GM21529 (cell line): ENCODE results near the gene ANTXR1.

ENCODE experiments used
- ATAC-seq: cut with Tn5 transposase; IDR thresholded peaks from one replicate; pipeline ENCODE4 v1.9.1; 2021; ENCODE audit not compliant: unreplicated experiment

ANTXR1 gene

GRCh38 chr2:69204654-69205053 lies 191.7 kb downstream of the ANTXR1 start:
- ATAC-seq: no peak

DNA sequence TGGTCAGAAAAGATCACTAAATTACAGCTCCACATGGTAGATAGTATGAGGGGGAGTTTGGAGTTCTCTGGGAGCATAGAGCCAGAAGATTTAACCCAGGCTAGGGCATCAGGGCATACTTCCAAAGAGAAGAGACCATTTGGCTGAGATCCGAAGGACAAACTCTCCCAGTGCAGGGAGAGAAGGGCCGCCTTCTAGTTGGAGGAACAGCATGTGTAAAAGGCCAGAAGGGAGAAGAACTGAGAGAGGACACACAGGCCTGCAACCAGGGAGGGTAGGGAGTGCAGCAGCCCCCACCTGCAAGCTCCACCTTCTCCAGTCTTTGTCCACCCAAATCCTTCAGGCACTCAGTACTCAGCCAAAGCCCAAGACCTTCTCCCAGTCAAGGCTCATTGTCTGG lies 192.1 kb downstream of the ANTXR1 start:
- no peak for ATAC-seq

DNA sequence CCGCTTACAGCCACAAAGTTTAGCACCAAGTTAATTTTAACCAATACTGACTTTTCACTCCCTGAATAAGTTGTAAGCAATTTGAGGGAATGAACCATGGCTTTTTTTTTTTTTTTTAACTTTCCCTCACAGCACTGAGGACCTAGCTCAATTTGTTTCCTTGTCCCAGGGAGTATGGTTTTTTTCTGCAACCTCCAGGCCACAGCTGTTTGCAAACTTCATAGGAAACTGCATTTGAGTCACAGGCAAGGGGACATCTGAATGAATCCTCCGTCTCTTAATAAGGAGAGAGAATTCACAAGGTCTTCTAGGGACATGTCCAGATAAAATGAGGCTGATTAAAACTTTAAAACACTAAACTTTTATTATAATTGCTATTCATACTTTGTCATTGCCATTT lies 192.5 kb downstream of the ANTXR1 start:
- no peak for ATAC-seq

GRCh38 chr2:69208023-69208595 lies 195.1 kb downstream of the ANTXR1 start:
- no peak for ATAC-seq

GRCh38 chr2:69209482-69209881 lies 196.5 kb downstream of the ANTXR1 start:
- no peak for ATAC-seq

DNA sequence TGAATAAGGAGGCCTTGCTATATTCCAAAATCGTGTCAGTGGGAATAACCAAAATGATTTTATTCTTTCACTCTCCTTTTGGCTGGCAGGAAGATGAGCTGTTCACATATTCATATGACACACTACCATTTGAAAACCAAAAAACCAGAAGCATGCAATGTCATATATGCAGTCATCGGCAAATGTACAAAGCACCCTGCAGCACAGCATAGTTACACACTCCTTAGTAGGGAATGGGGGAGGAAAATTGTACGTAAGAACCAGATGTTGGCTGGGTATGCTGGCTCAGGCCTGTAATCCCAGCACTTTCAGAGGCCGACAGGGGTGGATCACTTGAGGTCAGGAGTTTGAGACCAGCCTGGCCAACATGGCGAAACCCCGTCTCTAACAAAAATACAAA lies 197.4 kb downstream of the ANTXR1 start:
- ATAC-seq: no peak

DNA sequence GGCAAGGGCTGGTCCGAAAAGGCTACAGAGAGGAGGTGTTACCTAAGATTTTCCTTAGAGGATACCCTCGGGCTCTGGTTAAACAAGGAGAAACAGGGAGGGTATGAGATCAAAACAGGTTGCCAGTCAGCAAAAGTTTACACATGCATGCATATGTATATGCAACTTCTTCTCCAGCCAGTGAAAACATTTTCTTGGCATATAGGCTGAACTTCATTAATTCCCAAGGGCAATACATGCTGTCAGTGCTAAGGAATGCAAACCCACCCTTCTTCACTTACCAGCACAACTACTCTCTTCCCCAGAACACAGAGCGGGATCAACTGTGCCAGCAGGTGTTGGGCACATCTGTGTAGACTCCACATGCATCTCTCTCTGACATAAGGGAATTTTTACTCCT lies 198.1 kb downstream of the ANTXR1 start:
- no peak for ATAC-seq

DNA sequence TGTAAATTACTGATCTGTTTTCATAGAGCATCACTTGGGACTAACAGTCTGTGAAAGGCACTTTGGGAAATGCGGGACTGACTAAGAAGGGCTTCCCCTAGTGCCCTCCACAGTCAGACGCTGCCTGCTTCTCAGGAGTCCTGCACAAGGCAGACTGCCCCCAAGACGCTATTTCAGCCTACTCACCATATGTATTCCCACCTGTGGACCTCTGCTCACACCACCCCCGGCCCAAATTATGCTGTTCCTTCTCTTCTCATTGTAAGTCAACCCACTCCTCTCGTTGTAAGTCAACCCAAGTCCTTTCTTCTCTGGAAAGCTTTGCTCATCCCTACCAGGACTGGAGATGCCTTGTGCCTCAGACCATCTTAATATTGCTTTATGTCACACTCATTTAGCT lies 198.7 kb downstream of the ANTXR1 start:
- ATAC-seq: no peak

DNA sequence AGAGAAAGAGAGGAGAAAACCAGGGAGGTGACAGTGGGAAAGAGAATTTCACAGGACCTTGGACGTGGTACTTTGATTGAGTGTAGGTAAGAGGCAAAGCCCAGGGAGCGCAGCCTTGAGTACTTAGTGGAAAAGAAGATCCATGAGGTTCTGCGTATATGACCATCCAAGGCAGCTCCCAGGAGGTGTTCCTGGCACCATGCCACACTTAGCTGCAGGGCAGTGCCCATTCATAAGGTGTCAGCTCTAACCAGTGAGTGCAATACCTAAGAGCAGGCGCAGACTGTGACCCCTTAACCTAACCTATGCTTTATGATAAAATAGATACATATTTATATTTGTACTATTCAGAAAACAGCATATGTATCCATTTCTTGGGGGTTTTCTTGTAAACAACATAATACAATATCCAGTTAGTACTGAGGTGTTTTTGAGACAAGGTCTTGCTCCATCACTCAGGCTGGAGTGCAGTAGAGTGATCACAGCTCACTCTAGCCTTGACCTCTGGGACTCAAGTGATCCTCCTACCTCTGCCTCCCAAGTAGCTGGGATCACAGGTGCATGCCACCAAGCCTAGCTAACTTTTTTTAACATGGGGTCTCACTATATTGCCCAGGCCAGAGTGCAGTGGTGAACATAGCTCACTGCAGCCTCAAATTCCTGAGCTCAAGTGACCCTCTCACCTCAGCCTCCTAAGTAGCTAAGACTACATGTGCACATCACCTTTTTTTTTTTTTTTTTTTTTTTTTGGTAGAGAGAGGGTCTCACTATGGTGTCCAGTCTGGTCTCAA lies 199.5 kb downstream of the ANTXR1 start:
- no peak for ATAC-seq

DNA sequence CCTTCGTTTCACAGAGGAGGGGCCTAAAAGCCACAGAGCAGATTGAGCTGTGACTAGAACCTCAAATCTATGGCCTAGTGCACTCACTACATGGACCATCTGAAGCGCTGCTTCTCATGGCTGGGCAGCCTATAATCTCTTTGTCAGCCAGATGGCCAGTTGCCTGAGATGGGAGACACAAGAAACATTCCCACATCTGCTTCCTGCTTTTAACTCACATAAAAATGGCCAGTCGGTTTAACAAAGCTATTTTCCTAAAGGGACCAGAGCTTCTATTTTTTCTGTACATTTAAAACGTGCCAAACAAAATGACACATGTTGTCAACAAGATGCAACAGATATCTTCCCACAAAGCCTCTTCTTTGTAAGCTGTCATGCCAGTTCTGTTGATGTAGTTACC lies 200.2 kb downstream of the ANTXR1 start:
- ATAC-seq: no peak

GRCh38 chr2:69213782-69214181 lies 200.8 kb downstream of the ANTXR1 start:
- no peak for ATAC-seq

GRCh38 chr2:69214898-69215297 lies 201.9 kb downstream of the ANTXR1 start:
- ATAC-seq: no peak

GRCh38 chr2:69216535-69217332 lies 203.8 kb downstream of the ANTXR1 start:
- no peak for ATAC-seq

- no peak for ATAC-seq
These were observed 204.5 kb downstream of the ANTXR1 start for GRCh38 chr2:69217333-69218080.

GRCh38 chr2:69221512-69221911 lies 208.5 kb downstream of the ANTXR1 start:
- no peak for ATAC-seq

DNA sequence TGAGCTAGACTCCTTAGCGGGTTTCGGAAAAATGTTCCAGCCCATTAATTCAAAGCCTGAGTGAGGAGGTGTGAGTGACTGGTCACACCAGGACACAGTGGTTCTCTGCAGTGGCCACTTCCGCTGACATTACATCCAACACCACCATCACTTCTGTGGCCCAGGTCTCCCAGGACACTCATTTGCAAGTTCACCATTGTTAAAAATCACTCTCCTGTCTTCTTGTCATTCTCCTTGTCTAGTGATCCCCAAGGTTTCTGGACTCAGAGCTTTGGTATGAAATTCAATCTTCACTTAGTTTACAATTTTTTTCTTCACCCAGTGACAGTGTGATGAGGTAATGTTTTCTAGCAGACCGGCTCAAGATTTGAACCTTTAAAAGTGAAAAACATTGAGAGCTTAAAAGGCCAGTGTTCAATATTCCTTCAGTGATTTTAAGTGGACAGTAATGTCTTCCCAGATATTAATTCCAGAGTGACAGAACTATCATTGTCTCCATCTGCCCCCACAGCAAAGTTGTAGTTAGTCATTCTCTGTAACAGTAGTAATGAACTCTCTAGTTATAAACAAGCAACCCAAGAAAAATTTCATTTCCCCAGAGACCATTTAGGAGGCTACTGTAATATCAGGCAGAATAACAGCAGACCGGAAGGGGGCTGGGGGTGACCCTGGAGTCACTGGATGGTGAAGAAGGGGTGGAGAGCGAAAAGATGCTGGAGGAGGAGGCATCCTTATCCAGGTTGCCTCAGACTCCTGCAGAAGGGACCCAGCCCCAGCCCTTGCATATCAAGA lies 209.2 kb downstream of the ANTXR1 start:
- ATAC-seq: no peak

DNA sequence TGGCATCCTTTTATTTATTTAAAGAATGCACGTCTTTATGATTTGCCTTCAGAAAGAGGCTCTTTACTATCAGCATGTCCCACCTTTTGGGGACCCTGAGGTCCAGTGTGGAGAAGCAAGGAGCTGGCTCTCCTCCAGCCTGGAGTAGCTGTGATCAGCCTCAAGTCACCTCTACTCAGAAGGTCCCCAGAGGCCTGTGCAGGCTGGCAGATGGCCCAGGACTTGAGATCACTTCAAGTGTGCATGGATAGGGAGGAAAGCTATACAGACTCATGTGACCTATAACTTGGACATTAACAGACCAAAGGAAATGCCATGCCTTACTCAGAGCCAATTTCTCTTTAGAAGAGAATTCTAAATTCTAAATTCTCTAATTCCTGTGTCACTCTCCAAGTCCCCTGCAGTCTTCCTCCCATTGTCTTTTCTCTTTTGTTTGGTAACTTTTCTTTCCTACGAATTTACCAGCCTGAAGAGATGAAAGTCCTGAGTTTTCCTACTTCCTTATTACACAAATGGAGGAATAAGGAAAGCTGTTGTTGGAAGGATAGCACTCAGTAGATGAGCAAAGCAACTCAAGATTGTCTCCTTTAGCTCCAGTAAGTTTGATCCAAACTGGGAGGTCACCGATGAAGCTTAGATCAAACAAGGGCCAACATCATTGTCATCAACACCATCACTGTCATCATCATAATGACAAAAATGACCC lies 210.1 kb downstream of the ANTXR1 start:
- no peak for ATAC-seq

GRCh38 chr2:69223759-69224511 lies 211.0 kb downstream of the ANTXR1 start:
- ATAC-seq: no peak

GRCh38 chr2:69224512-69224837 lies 211.5 kb downstream of the ANTXR1 start:
- ATAC-seq: no peak
